Lower lobe of right lung (tissue), 2 donors: ENCODE data around the gene MYLK3. TPM values are rescaled to one million over a fixed set of nuclear protein-coding genes. Genes with fewer than 3 reads are reported as not detected.
A peak's percentile ranks its signal among the peaks of the same experiment; 100 is the strongest.

ENCODE experiments used
- ATAC-seq, 2 donors: fragments of 200-7000 bp; cut with Tn5 transposase; one replicate each; pipeline ENCODE4 v1.9.1; 2020 to 2022; ENCODE audit warnings: mild to moderate bottlenecking in 2 of 2, moderate library complexity in 2 of 2
- DNase-seq: peaks from one replicate; pipeline ENCODE4 v3.0.0-alpha.2; 2020
- H3K27ac ChIP-seq: fragments of 200-600 bp; one replicate; pipeline ENCODE4 v1.8.0; 2022
- H3K27me3 ChIP-seq: fragments of 200-600 bp; one replicate; pipeline ENCODE4 v1.8.0; 2022; ENCODE audit warnings: low read depth
- H3K36me3 ChIP-seq: fragments of 200-600 bp; one replicate; pipeline ENCODE4 v1.8.0; 2022; ENCODE audit warnings: mild to moderate bottlenecking
- H3K4me1 ChIP-seq: fragments of 200-600 bp; one replicate; pipeline ENCODE4 v1.8.0; 2022
- H3K4me3 ChIP-seq: fragments of 200-600 bp; one replicate; pipeline ENCODE4 v1.8.0; 2022; ENCODE audit warnings: mild to moderate bottlenecking
- H3K9me3 ChIP-seq: fragments of 200-600 bp; one replicate; pipeline ENCODE4 v1.8.0; 2022
- CTCF ChIP-seq: fragments of 200-600 bp; IDR thresholded peaks from one replicate; pipeline ENCODE4 v1.8.0; 2022; ENCODE audit warnings: antibody characterized with exemption, mild to moderate bottlenecking
- intact Hi-C: fragments of 100-400 bp; cut with DNase I; formaldehyde crosslinking; loops from one replicate; pipeline ENCODE4 v1.11.0; 2022
- total RNA-seq: library from RNA; stranded (reverse); fragmentation: NEBNext Ultra II Directional; extraction: Animal tissue kit (Norgen Biotek cat#: 25700); gene quantifications from one replicate; pipeline ENCODE4 v1.2.1, GENCODE V29; 2021
- donor health status: DM: no; HTN: yes; CAD: no; lungs with severe emphysema.

The MYLK3 gene
- total RNA-seq, 1 donor from 2014 or later, result 2.0 TPM

GRCh38 chr16:46709469-46710005 lies 38.6 kb downstream of the MYLK3 start:
- no peaks in the 10 kb centered on the region for H3K4me1 ChIP-seq
- TF ChIP-seq CTCF, result no peak
- H3K9me3 ChIP-seq, result no peaks in the 10 kb centered on the region
- H3K27me3 ChIP-seq, result no peaks in the 10 kb centered on the region
- DNase-seq, result no peak
- no peak for ATAC-seq
- no peaks in the 10 kb centered on the region for H3K36me3 ChIP-seq
- no peak overlapping the region for H3K4me3 ChIP-seq
- H3K27ac ChIP-seq, result no peak overlapping the region
- intact Hi-C loops, result no loop called here

GRCh38 chr16:46706642-46707041 lies 41.5 kb downstream of the MYLK3 start:
- intact Hi-C loops, result no loop called here
- H3K27me3 ChIP-seq, result no peaks in the 10 kb centered on the region
- no peaks in the 10 kb centered on the region for H3K36me3 ChIP-seq
- no peaks in the 10 kb centered on the region for H3K9me3 ChIP-seq
- no peak for DNase-seq
- H3K4me3 ChIP-seq, result no peak overlapping the region
- no peaks in the 10 kb centered on the region for H3K4me1 ChIP-seq
- H3K27ac ChIP-seq, result no peak overlapping the region
- no peak for ATAC-seq
- no peak for TF ChIP-seq CTCF

- ATAC-seq, result no peak
- TF ChIP-seq CTCF, result no peak
- intact Hi-C loops, result no loop called here
These were observed 46.1 kb downstream of the MYLK3 start for GRCh38 chr16:46702030-46702429.

GRCh38 chr16:46701615-46702014 lies 46.5 kb downstream of the MYLK3 start:
- Histone ChIP-seq H3K4me1 (no peaks in the 10 kb centered on the region), H3K36me3 (no peaks in the 10 kb centered on the region), H3K4me3 (no peak overlapping the region), H3K27ac (no peak overlapping the region), H3K9me3 (no peaks in the 10 kb centered on the region), H3K27me3 (no peaks in the 10 kb centered on the region)
- DNase-seq (no peak), ATAC-seq (no peak)
- intact Hi-C loops, result no loop called here
- TF ChIP-seq CTCF, result no peak

More at GRCh38 chr16:46702030-46702429, 46.1 kb downstream of the MYLK3 start:
- no peak overlapping the region for H3K27ac ChIP-seq
- no peak for DNase-seq
- H3K9me3 ChIP-seq, result no peaks in the 10 kb centered on the region
- no peaks in the 10 kb centered on the region for H3K36me3 ChIP-seq
- no peak overlapping the region for H3K4me3 ChIP-seq
- H3K27me3 ChIP-seq, result no peaks in the 10 kb centered on the region
- no peaks in the 10 kb centered on the region for H3K4me1 ChIP-seq

GRCh38 chr16:46700048-46700447 lies 48.1 kb downstream of the MYLK3 start:
- no peaks in the 10 kb centered on the region for H3K36me3 ChIP-seq
- TF ChIP-seq CTCF, result no peak
- H3K4me1 ChIP-seq, result no peaks in the 10 kb centered on the region
- DNase-seq (no peak), ATAC-seq (no peak)
- no peaks in the 10 kb centered on the region for H3K9me3 ChIP-seq
- H3K27ac ChIP-seq, result no peak overlapping the region
- intact Hi-C loops, result no loop called here
- H3K4me3 ChIP-seq, result no peak overlapping the region
- H3K27me3 ChIP-seq, result no peaks in the 10 kb centered on the region

- no peak for TF ChIP-seq CTCF
- Histone ChIP-seq H3K4me1 (no peaks in the 10 kb centered on the region), H3K27me3 (no peaks in the 10 kb centered on the region), H3K4me3 (no peak overlapping the region), H3K27ac (no peak overlapping the region), H3K36me3 (no peaks in the 10 kb centered on the region), H3K9me3 (no peaks in the 10 kb centered on the region)
- intact Hi-C loops, result no loop called here
- ATAC-seq (peak; percentile 53 to 54), DNase-seq (no peak)
These were observed 51.2 kb downstream of the MYLK3 start for GRCh38 chr16:46696957-46697356.
